DMS53 (cell line): ENCODE measurements around the gene SDC4.
"Not testable (repeated sequence)": the region's sequence is repeated elsewhere in the genome, so short reads cannot be mapped to it uniquely, and the experiment has no call there.

Experiments used
- DNase-seq: peaks from one replicate; lab custom pipeline; 2025; lab: John Stamatoyannopoulos, UW

The SDC4 gene

GRCh38 chr20:45363611-45364492 lies 15.6 kb upstream of the SDC4 start:
- no peak for DNase-seq

DNA sequence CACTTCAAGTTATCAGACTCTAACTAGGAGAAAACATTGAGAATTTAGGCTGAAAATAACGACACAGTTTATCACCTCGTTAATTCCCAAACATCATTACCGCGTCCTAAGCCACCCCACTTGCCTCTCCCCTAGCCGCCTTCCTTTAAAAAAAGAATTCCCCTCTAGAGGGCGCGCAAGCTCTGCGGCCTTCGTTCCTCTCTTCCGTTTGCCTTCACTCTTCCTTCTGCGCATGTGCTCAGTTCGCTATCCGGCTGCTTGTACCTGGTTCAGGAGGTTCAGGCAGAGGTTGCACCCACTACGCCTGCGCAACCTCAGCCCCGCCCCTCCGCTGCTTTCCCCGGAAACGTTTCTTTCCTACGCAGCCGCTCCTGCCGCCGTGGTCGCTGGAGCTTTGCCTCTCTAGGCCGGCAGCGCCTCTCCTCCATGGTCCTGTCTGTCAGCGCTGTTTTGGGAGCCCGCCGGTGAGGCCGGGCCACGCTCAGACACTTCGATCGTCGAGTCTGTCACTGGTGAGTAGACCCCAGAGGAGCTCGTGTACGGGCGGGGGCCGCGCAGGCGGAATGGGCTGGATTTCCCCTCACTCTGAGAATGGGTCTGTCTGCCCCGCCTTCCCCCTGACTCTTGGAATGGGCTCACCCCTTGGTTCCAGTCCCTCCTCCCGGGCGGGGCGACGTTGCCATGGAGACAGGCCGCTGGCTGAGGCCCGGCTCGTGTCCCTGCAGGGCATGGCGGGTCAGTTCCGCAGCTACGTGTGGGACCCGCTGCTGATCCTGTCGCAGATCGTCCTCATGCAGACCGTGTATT lies 14.8 kb upstream of the SDC4 start, which contains the start of gene SYS1:
Gene SYS1, plus strand, starts transcription at position 353 of the 807 bp plus-strand sequence. Its CDS starts 376 bp downstream, at position 729.
- DNase-seq = peak; percentile 99

DNA sequence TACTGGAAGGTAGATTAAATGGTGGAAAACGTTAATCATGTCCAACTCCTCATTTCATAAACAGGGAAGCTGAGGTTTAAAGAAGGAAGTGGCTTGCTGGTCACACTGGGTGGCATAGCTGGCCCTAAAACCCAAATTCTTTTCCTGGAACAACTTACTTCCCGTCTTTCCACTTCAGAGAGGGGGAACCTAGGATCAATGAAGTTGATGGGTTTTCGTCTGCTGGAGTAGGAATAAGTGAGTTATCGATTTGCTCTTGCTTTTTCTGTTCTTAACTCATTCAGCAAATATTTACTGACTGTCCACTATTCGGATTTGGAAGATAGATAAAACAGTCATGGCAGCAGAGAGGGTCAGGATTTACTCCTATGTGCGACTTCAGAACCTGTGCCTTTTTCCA lies 13.6 kb upstream of the SDC4 start:
- DNase-seq = no peak

- no peak for DNase-seq
Measured at GRCh38 chr20:45359406-45360148, 11.4 kb upstream of the SDC4 start.

DNA sequence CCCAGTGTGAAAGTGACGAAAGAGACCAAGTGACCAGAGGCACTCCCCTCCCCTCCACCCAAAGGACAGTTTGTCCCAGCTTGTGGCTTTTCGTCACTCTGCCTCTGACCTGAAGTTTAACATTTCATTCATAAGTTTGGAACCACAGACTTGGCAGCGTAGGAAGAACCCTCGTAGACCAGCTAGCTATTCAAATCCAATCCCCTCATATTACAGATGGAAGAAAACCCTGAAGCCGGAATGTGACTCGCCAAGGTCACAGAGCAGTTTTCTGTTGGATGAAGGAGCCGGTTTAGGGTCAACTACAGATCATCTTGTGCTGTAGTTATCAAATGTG lies 10.8 kb upstream of the SDC4 start:
- no peak for DNase-seq

GRCh38 chr20:45358282-45359068 lies 10.3 kb upstream of the SDC4 start:
- peak; percentile 64 for DNase-seq

GRCh38 chr20:45355209-45356084 lies 7.2 kb upstream of the SDC4 start:
- DNase-seq = no peak

DNA sequence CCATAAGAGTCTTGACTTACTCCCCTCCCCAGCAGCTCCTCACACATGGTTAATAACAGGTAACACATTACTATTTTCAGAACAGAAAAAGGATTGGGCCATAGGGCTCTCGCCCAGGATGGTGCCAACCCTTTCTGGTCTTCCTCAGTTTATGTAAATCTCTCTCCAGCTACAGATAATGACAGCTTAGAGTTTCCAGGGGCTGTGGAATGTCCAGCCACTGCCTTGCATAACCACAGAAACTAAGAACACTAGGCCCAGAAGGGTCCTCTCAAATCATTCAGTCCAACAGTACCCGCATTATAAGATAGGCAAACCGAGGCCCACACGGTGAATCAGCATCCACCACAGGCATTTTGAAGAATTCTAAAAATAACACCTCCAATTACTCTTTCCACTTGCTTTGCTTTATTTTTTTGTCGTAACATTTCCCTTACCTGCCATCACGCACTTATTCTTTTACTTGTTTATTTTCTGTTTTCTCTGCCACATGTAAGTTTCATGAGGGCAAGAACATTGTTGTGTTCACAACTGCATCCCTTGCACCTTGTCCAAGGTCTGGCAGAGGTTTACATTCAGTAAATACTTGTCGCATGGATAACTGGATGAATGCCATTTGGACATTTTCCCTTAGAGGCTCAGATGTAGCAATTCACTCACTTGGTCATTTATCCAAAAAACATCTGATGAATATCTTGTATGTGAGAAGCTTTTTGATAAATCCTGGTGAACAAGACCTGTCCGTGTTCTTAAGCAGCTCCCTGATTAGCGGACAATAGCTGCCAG lies 6.4 kb upstream of the SDC4 start:
- DNase-seq = no peak

DNA sequence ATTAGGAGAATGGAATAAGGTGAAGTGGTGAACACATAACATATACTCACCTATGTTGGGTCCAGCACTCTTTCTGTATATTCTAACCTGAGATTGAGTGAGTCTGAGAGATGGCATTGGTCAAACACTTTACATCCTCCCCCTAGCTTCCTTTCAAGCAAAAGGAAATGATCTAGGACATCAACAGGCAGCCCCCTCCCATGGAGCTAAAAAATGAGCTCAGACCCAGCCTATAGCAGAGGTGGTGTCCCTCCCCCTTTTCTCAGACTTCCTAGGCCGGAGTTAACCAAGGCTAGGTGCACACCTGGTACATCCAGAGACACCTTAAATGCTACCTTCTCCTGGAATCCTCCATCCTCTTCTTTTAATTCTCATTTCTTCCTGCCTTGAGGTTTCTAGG lies 5.5 kb upstream of the SDC4 start:
- no peak for DNase-seq

- no peak for DNase-seq
Measured at GRCh38 chr20:45352729-45353128, 4.5 kb upstream of the SDC4 start.

GRCh38 chr20:45350795-45351194 lies 2.6 kb upstream of the SDC4 start:
- DNase-seq = not testable (repeated sequence)

- DNase-seq = no peak
Measured at GRCh38 chr20:45350217-45350616, 2.0 kb upstream of the SDC4 start.

DNA sequence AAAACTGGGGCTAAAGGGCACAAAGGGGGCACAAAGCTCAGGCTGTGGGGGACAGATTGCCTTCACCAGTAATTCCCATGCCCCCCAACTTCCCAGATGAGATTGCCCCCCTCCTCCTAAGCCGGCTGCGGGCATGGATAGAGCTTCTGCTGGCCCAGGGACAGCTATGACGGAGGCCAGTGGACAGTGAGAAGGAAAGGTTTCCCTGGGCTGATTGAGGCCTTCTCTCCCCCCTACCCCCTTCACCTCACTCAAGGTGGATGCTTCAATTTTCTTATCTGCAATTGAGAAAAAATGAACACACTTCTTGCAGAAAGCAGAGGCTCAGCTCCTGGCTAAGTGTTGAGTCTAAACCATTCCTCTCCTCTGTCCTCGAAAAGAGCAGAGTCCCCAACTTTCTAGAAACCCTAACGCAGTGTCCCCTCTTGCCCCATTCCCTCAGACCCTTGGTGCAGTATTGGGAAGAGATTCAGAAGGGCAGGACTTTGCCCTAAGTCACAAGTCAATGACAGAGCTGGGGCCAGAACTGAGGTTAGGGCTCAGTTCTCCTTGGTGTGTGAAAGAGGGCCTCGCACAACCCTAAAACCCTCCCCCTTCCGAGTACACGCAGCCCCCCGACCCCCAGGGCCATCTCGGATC lies 808 bp downstream of the SDC4 start:
- DNase-seq = no peak

- DNase-seq = no peak
Measured at GRCh38 chr20:45346851-45347250, 1.4 kb downstream of the SDC4 start.

DNA sequence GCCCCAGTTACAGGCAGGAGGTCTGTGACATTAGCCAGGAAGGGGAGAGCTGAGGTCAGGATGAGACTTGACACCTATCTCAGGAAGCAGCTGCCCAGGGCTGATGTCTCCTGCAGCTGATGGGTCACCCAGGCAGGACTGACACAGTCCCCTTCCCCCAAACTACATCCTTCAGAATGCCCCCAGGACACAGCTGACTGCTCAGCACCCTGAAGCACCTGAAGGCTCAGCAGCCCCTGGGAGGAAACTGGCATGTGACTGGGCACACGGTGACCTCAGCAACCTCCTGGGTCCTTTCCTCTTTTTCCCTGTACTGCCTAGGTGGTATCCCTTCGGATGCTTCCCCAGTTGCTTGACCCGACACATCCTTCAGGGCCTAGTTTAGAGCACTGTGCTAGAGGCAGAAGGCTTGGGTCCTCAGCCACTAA lies 1.9 kb downstream of the SDC4 start:
- DNase-seq = peak; percentile 36

DNA sequence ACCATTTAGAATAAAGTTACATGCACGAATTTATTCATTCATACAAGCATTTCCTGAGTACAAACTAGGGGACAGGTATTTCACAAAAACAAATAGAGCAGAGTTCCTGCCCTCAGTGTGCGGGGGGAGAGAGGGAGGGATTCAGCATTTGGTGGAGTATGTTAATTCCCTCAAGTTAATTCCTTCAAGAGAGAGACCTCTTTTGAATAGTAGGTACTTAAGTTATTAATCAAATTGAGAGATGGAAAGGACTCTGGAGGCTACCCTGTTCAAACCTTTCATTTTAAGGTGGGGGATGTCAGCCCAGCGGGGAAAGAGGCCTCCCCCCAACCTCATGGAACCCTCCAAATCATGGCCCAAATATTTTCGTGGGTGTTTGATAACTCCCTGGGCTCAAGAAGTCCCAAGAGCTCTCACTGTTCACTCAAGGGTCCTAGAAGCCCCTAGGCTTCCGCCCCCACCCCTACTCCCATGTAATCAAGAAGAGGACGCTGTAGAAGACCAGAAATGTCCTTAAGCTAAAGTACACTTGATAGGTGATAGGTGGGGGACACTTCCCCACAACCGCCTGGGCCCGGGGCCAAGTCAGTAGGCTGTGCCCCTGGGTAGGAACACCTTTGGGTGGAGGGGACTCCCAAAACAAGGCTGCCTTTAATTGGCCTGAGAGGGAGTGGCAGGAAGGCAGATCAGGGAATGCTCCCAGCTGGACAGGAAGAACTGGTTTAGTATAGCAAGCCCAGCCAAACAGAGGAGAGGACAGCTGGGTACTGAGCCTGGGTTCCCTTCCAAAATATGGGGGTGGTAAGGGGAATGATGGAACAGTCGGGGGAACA lies 2.9 kb downstream of the SDC4 start:
- peak; percentile 66 for DNase-seq

DNA sequence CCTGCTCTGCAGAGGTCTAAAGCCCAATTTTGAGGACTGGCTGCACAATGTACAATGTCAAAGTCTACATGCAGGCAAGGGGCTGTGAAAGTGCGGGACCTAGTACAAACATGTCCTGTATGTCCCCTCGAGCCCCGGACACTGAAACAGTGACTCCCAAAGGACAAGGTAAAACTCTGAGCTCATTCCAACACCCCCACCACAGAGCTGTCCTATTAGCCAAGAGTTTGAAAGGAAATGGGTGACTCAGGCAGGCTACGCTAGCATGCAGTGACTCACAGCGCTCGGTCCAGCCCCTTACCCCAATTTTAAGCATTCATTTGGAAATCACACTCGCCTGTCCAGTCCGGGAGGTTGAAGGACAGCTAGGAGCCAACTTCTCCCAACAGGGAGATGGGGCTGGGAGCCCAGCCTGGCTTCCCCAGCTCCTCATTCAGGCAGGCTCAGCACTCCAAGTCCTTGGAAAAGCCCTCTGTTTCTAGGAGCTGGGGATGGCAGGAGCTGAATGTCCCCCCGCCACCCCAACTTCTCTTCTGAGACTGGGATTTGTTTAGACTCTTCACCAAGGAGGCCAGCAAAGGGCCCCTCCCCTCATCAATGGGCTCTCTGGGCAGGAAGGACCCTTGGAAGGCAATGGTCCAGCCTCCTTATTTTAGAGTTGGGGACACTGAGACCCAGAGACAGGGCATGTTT lies 3.9 kb downstream of the SDC4 start:
- peak; percentile 77 for DNase-seq
